ENCODE results near the gene RNASE8.

DNA sequence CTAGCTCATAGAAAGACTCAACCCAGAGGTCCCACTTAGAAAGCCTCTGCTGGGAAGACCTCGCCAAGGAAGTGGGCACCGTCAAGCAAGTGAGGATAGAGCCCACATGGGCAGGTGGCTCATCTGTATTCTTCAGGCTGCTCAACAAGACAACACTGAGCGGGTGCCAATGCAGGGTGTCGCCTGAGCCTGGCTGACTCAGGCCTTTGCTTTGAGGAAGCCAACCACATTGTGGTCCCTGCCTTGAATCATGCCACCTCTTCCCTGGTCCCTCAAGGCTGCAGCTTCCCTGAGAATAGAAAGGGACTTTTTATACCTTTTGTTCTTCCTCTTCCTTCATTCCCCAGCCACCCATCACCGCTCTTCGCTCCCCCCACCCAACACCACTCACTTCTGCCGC lies 20.9 kb upstream of the RNASE8 start:
- TF ChIP-seq POLR2AphosphoS5 (IDR thresholded peaks at IDR 0.05; ENCODE audit: low read depth, low read length) (no peak), POLR2A (IDR thresholded peaks at IDR 0.05; ENCODE audit: low read depth, low read length) (no peak)
